ENCODE measurements around the gene ETV3L.
A peak's percentile ranks its signal among the peaks of the same experiment; 100 is the strongest.

ETV3L gene

DNA sequence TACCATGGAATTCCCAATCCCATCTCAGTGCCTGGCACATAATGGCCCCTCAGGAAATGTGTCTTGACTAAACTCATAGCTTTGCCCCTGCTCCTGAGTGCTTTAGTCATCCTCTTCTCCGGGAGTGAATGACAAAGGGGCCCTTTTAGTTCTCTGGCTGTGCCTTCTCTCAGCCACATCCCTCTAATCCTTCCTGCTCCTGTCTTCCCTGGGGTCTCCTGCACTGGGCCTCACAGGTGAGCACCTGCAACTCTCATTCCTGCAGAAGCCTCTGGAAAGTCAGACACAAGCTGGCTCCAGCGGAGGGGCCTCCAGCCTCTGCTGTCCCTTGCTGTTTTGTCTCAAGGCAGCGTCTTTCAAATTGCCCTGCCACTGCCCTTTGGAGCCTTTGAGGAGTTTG is 14.0 kb upstream of the ETV3L start (continued):
- TF ChIP-seq BACH2 (CRISPR knock-in tag; IDR thresholded peaks at IDR 0.05; ENCODE audit: borderline replicate concordance) (no peak), ZNF565 (CRISPR knock-in tag; conservative IDR thresholded peaks at IDR 0.05; ENCODE audit: low read depth) (no peak)
- TF ChIP-seq, protein P1, sequence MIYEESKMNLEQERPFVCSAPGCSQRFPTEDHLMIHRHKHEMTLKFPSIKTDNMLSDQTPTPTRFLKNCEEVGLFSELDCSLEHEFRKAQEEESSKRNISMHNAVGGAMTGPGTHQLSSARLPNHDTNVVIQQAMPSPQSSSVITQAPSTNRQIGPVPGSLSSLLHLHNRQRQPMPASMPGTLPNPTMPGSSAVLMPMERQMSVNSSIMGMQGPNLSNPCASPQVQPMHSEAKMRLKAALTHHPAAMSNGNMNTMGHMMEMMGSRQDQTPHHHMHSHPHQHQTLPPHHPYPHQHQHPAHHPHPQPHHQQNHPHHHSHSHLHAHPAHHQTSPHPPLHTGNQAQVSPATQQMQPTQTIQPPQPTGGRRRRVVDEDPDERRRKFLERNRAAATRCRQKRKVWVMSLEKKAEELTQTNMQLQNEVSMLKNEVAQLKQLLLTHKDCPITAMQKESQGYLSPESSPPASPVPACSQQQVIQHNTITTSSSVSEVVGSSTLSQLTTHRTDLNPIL (CRISPR knock-in tag; IDR thresholded peaks at IDR 0.05; ENCODE audit: low read depth): no peak

DNA sequence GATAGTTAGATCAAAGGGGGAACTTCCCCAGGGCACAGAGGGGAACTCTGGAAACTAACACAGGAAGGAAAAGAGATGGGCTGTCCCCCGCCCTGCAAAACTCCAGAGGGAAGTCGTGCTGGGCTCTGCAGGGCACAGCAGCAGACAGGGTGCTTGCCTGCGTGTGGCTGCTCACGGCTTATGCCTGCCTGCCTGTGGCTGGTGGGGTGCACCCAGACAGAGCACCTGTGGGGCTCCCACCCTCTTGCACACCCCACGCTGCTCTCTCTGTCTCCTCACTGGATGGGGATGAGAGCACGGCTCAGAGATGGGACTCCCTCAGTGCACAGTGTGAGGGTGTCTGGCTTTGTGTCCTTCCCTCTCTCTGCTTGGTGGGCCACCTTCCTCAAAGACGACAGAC is 13.5 kb upstream of the ETV3L start:
- TF ChIP-seq ZC3H10 (CRISPR knock-in tag; IDR thresholded peaks at IDR 0.05): no peak
- no peak for TF ChIP-seq ZNF565 (CRISPR knock-in tag; conservative IDR thresholded peaks at IDR 0.05; ENCODE audit: low read depth)
- no peak for TF ChIP-seq ZFP3 (CRISPR knock-in tag; IDR thresholded peaks at IDR 0.05)
- TF ChIP-seq PPARA (CRISPR knock-in tag; IDR thresholded peaks at IDR 0.05; ENCODE audit: borderline replicate concordance): no peak
- TF ChIP-seq CSDC2 (CRISPR knock-in tag; IDR thresholded peaks at IDR 0.05): no peak
- TF ChIP-seq, protein P1 (CRISPR knock-in tag; IDR thresholded peaks at IDR 0.05; ENCODE audit: low read depth): no peak
- no peak for TF ChIP-seq OSR1 (CRISPR knock-in tag; IDR thresholded peaks at IDR 0.05)
- TF ChIP-seq, protein P2, sequence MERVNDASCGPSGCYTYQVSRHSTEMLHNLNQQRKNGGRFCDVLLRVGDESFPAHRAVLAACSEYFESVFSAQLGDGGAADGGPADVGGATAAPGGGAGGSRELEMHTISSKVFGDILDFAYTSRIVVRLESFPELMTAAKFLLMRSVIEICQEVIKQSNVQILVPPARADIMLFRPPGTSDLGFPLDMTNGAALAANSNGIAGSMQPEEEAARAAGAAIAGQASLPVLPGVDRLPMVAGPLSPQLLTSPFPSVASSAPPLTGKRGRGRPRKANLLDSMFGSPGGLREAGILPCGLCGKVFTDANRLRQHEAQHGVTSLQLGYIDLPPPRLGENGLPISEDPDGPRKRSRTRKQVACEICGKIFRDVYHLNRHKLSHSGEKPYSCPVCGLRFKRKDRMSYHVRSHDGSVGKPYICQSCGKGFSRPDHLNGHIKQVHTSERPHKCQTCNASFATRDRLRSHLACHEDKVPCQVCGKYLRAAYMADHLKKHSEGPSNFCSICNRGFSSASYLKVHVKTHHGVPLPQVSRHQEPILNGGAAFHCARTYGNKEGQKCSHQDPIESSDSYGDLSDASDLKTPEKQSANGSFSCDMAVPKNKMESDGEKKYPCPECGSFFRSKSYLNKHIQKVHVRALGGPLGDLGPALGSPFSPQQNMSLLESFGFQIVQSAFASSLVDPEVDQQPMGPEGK (CRISPR knock-in tag; IDR thresholded peaks at IDR 0.05; ENCODE audit: borderline replicate concordance): no peak
- TF ChIP-seq ZFP30 (CRISPR knock-in tag; IDR thresholded peaks at IDR 0.05): no peak
- no peak for TF ChIP-seq SNAI2 (CRISPR knock-in tag; IDR thresholded peaks at IDR 0.05)
- TF ChIP-seq, protein P3, sequence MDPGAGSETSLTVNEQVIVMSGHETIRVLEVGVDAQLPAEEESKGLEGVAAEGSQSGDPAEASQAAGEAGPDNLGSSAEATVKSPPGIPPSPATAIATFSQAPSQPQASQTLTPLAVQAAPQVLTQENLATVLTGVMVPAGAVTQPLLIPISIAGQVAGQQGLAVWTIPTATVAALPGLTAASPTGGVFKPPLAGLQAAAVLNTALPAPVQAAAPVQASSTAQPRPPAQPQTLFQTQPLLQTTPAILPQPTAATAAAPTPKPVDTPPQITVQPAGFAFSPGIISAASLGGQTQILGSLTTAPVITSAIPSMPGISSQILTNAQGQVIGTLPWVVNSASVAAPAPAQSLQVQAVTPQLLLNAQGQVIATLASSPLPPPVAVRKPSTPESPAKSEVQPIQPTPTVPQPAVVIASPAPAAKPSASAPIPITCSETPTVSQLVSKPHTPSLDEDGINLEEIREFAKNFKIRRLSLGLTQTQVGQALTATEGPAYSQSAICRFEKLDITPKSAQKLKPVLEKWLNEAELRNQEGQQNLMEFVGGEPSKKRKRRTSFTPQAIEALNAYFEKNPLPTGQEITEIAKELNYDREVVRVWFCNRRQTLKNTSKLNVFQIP (CRISPR knock-in tag; IDR thresholded peaks at IDR 0.05; ENCODE audit: borderline replicate concordance, low read depth): no peak
- peak; percentile 8; the same call in 1 of the 3 replicates for ATAC-seq

DNA sequence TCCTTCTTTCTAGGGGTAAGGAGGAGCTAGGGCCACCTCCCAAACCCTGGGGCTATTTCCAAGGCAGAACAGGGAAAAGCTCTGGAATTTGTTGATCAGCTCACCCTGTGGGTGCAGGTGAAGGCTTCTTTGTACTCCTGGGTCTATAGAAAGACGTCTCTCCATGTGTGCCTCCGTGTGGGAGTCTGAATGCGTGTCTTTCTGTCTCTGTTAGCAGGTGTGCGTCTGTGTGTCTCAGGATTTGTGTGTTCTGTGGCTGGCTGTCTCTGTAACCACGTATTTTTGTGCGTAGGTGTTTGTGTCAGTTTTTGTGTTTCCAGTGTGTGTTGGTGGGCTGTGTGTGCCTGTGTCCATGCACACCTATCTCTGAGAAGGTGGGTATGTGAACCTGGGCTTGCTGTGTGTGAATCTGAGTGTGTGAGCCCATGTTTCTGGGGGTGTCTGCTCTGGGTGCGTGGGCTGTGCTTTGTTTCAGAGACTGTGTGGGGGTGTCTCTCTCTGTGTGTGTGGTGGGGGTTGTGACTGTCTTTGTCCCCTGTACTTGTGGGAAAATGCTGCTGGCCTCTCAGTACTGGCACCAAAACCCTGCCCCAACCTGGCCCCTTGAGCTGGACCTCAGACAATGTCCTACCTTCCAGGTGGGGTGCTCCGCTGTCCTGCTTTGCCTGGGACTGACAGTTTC is 12.7 kb upstream of the ETV3L start:
- ATAC-seq: no peak
- no peak for TF ChIP-seq ZNF8 (CRISPR knock-in tag; IDR thresholded peaks at IDR 0.05)
- TF ChIP-seq, protein P3 (CRISPR knock-in tag; IDR thresholded peaks at IDR 0.05; ENCODE audit: borderline replicate concordance, low read depth): no peak
- TF ChIP-seq, protein P4, sequence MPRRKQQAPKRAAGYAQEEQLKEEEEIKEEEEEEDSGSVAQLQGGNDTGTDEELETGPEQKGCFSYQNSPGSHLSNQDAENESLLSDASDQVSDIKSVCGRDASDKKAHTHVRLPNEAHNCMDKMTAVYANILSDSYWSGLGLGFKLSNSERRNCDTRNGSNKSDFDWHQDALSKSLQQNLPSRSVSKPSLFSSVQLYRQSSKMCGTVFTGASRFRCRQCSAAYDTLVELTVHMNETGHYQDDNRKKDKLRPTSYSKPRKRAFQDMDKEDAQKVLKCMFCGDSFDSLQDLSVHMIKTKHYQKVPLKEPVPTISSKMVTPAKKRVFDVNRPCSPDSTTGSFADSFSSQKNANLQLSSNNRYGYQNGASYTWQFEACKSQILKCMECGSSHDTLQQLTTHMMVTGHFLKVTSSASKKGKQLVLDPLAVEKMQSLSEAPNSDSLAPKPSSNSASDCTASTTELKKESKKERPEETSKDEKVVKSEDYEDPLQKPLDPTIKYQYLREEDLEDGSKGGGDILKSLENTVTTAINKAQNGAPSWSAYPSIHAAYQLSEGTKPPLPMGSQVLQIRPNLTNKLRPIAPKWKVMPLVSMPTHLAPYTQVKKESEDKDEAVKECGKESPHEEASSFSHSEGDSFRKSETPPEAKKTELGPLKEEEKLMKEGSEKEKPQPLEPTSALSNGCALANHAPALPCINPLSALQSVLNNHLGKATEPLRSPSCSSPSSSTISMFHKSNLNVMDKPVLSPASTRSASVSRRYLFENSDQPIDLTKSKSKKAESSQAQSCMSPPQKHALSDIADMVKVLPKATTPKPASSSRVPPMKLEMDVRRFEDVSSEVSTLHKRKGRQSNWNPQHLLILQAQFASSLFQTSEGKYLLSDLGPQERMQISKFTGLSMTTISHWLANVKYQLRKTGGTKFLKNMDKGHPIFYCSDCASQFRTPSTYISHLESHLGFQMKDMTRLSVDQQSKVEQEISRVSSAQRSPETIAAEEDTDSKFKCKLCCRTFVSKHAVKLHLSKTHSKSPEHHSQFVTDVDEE (CRISPR knock-in tag; IDR thresholded peaks at IDR 0.05): no peak
- no peak for TF ChIP-seq ZFP30 (CRISPR knock-in tag; IDR thresholded peaks at IDR 0.05)
- TF ChIP-seq, protein P5, sequence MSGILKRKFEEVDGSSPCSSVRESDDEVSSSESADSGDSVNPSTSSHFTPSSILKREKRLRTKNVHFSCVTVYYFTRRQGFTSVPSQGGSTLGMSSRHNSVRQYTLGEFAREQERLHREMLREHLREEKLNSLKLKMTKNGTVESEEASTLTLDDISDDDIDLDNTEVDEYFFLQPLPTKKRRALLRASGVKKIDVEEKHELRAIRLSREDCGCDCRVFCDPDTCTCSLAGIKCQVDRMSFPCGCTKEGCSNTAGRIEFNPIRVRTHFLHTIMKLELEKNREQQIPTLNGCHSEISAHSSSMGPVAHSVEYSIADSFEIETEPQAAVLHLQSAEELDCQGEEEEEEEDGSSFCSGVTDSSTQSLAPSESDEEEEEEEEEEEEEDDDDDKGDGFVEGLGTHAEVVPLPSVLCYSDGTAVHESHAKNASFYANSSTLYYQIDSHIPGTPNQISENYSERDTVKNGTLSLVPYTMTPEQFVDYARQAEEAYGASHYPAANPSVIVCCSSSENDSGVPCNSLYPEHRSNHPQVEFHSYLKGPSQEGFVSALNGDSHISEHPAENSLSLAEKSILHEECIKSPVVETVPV (CRISPR knock-in tag; IDR thresholded peaks at IDR 0.05): no peak
- no peak for TF ChIP-seq ISL1 (CRISPR knock-in tag; IDR thresholded peaks at IDR 0.05)
- TF ChIP-seq TCF4 (CRISPR knock-in tag; IDR thresholded peaks at IDR 0.05; ENCODE audit: borderline replicate concordance): no peak
- TF ChIP-seq RARB (CRISPR knock-in tag; IDR thresholded peaks at IDR 0.05): no peak
- no peak for TF ChIP-seq ZC3H10 (CRISPR knock-in tag; IDR thresholded peaks at IDR 0.05)
- no peak for TF ChIP-seq ZNF70 (CRISPR knock-in tag; IDR thresholded peaks at IDR 0.05)
- no peak for TF ChIP-seq OSR1 (CRISPR knock-in tag; IDR thresholded peaks at IDR 0.05)
- TF ChIP-seq ZFP3 (CRISPR knock-in tag; IDR thresholded peaks at IDR 0.05): no peak
- TF ChIP-seq ESRRG (CRISPR knock-in tag; IDR thresholded peaks at IDR 0.05): no peak
- no peak for TF ChIP-seq ARNTL (CRISPR knock-in tag; IDR thresholded peaks at IDR 0.05; ENCODE audit: borderline replicate concordance, low read depth)
- TF ChIP-seq, protein P1 (CRISPR knock-in tag; IDR thresholded peaks at IDR 0.05; ENCODE audit: low read depth): no peak
- TF ChIP-seq BACH2 (CRISPR knock-in tag; IDR thresholded peaks at IDR 0.05; ENCODE audit: borderline replicate concordance): no peak
- no peak for TF ChIP-seq CSDC2 (CRISPR knock-in tag; IDR thresholded peaks at IDR 0.05)

Measured in SK-N-SH treated with all-trans-retinoic acid at 6 μM for 48 hours (cell line).